HFFc6 (cell line): ENCODE measurements around the gene SLC29A3. TPM values are rescaled to one million over a fixed set of nuclear protein-coding genes. Genes with fewer than 3 reads are reported as not detected.

Source experiments
- DNase-seq: peaks from one replicate; pipeline ENCODE4 v3.0.0-alpha.2; 2018
- H3K27ac Mint-ChIP-seq: 2 replicates; pipeline ENCODE4 v1.8.0; 2020; ENCODE audit warnings: mild to moderate bottlenecking, mixed read lengths
- H3K27me3 Mint-ChIP-seq: 2 replicates; pipeline ENCODE4 v1.8.0; 2021; ENCODE audit warnings: mild to moderate bottlenecking, moderate library complexity, mixed read lengths; ENCODE audit not compliant: insufficient read depth
- H3K36me3 Mint-ChIP-seq: 2 replicates; pipeline ENCODE4 v1.8.0; 2021; ENCODE audit warnings: low read depth, mixed read lengths
- H3K4me1 Mint-ChIP-seq: 2 replicates; pipeline ENCODE4 v1.8.0; 2020; ENCODE audit warnings: low read depth, mixed read lengths
- H3K4me3 Mint-ChIP-seq: 2 replicates; pipeline ENCODE4 v1.8.0; 2020; ENCODE audit warnings: mild to moderate bottlenecking, moderate library complexity, mixed read lengths
- H3K9me3 Mint-ChIP-seq: 2 replicates; pipeline ENCODE4 v1.8.0; 2020; ENCODE audit warnings: mild to moderate bottlenecking, mixed read lengths
- CTCF ChIP-seq: fragments of 200-600 bp; sonication (generic); IDR thresholded peaks from 2 replicates; pipeline ENCODE4 v1.5.0; 2021; ENCODE audit warnings: antibody characterized with exemption, mild to moderate bottlenecking
- total RNA-seq, 6 experiments: library from RNA; stranded (reverse); fragmentation: NEBNext Ultra II Directional; extraction: Animal tissue kit (Norgen Biotek cat#: 25700); gene quantifications; 2 replicates in 1 of 6; 3 replicates in 5 of 6; pipeline ENCODE4 v1.2.3, GENCODE V29; 2021

Gene SLC29A3
- total RNA-seq, 6 experiments from 2014 or later, result 2.1 to 4.4 (median 2.7) TPM

DNA sequence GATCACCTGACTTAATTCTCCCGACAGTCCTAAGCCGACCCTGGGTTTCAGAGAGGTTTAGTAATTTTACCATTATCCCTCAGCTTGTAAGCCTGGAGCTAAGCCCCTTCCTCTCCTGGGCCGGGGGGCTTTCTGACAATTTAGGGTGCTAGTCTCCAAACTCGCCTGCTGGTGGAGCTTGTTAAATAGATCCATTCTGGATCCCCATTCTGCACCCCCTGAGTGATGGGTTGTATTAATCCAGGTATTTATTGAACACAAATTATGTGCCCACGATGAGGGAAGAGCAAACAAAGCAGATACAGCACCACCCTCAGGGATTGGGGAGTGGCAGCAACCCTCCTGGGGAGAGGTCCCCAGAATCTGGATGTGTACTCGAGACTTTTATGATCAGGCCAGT is 1.3 kb upstream of the SLC29A3 start:
- no peak overlapping the region for H3K4me3 Mint-ChIP-seq
- peaks cover 13% of the 10 kb centered on the region for H3K4me1 Mint-ChIP-seq
- no peaks in the 10 kb centered on the region for H3K9me3 Mint-ChIP-seq

DNA sequence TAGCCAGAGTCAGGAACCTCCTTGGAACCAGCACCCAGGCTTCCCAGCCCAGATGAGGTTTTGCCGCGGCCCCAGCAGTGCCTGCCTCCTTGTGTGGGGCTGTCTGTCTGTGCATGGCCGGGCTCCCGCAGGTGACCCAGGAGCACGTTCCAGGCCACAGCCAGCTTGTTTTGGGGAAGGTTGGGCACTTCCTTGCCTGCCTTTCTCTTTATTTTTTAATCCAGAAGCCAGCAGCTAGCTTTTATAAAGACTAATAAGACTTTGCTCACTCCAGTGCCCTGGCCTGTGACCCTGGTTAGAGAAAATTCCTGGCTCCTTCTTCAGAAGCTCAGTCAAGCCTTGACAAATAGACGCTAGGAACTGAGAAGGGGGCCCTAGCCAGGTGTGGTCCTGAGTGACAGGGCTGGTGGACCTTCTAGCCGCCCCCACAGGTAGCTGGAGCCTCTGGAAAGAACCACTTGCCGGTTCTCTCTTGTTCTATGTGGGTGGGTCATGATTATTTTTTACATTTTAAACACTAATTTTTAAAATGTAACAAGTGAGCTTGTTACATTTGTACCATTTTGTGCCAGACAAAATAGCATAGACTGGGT is 837 bp downstream of the SLC29A3 start:
- no peaks in the 10 kb centered on the region for H3K9me3 Mint-ChIP-seq
- H3K36me3 Mint-ChIP-seq, result peaks cover 9% of the 10 kb centered on the region
- peaks cover 3% of the 10 kb centered on the region for H3K27me3 Mint-ChIP-seq
- H3K4me3 Mint-ChIP-seq, result peak overlapping the region; percentile 96
- peak; percentile 11; the same call in 1 of the 2 replicates for TF ChIP-seq CTCF
- 0 out of 2 replicates have a peak overlapping the region, but pooled peaks have one; percentile 64 for H3K27ac Mint-ChIP-seq
- no peaks in the 10 kb centered on the region for H3K4me1 Mint-ChIP-seq
- DNase-seq, result no peak

More for the DNA sequence above, 1.3 kb upstream of the SLC29A3 start:
- DNase-seq, result no peak
- Mint-ChIP-seq H3K27ac (no peak overlapping the region), H3K36me3 (no peaks in the 10 kb centered on the region), H3K27me3 (peaks cover 3% of the 10 kb centered on the region)
- 0 out of 2 replicates have a peak, but pooled peaks have one; percentile 30 for TF ChIP-seq CTCF

GRCh38 chr10:71320592-71320991 is 1.5 kb downstream of the SLC29A3 start:
- H3K4me3 Mint-ChIP-seq, result no peak overlapping the region
- no peak overlapping the region for H3K27ac Mint-ChIP-seq
- H3K36me3 Mint-ChIP-seq, result peaks cover 9% of the 10 kb centered on the region
- no peaks in the 10 kb centered on the region for H3K9me3 Mint-ChIP-seq
- H3K27me3 Mint-ChIP-seq, result peaks cover 3% of the 10 kb centered on the region
- H3K4me1 Mint-ChIP-seq, result no peaks in the 10 kb centered on the region
- DNase-seq, result no peak
- no peak for TF ChIP-seq CTCF

DNA sequence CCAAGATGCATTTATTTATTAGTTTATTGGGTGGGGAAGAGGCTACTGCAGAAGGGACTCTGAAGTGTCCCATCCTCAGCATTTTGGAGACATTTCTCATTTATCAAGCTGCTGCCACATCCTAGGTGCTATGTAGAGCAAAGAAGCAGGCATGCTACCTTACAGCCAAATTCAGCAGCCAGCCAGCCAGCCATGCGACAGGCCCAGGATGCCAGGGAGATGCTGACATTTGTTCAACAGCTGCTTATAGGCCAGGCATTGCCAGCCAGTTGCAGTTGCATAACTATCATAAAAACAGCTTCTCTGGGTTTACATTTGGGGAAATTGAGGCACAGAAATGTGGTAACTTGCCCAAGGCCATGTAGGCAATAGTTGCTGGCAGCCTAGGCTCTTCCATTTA is 2.3 kb downstream of the SLC29A3 start:
- H3K4me3 Mint-ChIP-seq, result no peak overlapping the region
- H3K4me1 Mint-ChIP-seq, result no peaks in the 10 kb centered on the region
- DNase-seq, result no peak
- H3K36me3 Mint-ChIP-seq, result peaks cover 9% of the 10 kb centered on the region
- no peak for TF ChIP-seq CTCF
- peaks cover 3% of the 10 kb centered on the region for H3K27me3 Mint-ChIP-seq
- H3K9me3 Mint-ChIP-seq, result no peaks in the 10 kb centered on the region
- H3K27ac Mint-ChIP-seq, result no peak overlapping the region

DNA sequence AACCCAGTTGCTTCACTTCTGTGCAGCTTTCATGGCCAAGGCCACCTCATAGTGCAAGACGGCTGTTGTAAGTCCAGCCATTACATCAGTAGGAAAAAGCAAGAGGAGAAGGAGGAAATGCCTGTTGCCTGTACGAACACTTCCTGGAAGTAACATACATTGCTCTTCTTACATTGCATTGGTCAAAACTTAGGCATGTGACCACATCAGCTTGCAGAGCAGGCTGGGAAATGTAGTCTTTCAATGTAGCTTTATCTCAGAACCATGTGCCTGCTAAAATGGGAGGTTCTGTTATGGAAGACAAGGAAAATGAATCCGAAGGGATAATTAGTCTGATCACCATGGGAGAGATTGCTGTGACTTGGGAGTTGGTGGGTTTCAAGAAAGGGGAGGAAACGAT is 4.3 kb downstream of the SLC29A3 start:
- Mint-ChIP-seq H3K4me1 (no peaks in the 10 kb centered on the region), H3K27ac (no peak overlapping the region), H3K9me3 (no peaks in the 10 kb centered on the region), H3K4me3 (no peak overlapping the region), H3K36me3 (peaks cover 9% of the 10 kb centered on the region), H3K27me3 (peaks cover 3% of the 10 kb centered on the region)
- peak; percentile 26 for DNase-seq
- TF ChIP-seq CTCF, result no peak
